ENCODE measurements around the gene OR4D10. TPM values are rescaled to one million over a fixed set of nuclear protein-coding genes. Genes with fewer than 3 reads are reported as not detected.
"Not testable (repeated sequence)": the region's sequence is repeated elsewhere in the genome, so short reads cannot be mapped to it uniquely, and the experiment has no call there.

OR4D10 gene
- polyA plus RNA-seq, 1 experiment = not detected

DNA sequence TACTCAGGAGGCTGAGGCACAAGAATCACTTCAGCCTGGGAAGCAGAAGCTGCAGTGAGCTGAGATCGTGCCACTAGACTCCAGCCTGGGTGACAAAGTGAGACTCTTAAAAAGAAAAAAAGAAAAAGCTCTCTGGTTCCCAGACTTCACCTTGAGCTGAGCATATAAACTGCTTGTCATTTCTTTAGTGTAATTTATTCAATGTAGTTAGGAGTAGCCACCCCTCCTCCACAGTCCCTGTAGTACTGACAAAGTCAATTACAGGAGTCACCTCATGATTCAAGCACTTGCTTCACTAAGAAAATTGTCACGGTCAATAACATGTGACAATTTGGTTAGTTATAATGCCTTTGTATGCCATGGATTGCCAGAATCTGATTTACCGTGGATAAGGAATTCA, 7.2 kb downstream of the OR4D10 start:
- no peaks in the 10 kb centered on the region for H3K27me3 ChIP-seq (ENCODE audit: control insufficient read depth, insufficient read depth, low read length)
- no peak for DNase-seq (ENCODE audit: low read depth, low spot score)
- no peaks in the 10 kb centered on the region for H3K9me3 ChIP-seq (ENCODE audit: control insufficient read depth, insufficient read depth, low read length)
- TF ChIP-seq, protein P1, sequence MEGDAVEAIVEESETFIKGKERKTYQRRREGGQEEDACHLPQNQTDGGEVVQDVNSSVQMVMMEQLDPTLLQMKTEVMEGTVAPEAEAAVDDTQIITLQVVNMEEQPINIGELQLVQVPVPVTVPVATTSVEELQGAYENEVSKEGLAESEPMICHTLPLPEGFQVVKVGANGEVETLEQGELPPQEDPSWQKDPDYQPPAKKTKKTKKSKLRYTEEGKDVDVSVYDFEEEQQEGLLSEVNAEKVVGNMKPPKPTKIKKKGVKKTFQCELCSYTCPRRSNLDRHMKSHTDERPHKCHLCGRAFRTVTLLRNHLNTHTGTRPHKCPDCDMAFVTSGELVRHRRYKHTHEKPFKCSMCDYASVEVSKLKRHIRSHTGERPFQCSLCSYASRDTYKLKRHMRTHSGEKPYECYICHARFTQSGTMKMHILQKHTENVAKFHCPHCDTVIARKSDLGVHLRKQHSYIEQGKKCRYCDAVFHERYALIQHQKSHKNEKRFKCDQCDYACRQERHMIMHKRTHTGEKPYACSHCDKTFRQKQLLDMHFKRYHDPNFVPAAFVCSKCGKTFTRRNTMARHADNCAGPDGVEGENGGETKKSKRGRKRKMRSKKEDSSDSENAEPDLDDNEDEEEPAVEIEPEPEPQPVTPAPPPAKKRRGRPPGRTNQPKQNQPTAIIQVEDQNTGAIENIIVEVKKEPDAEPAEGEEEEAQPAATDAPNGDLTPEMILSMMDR (IDR thresholded peaks at IDR 0.05; ENCODE audit: low read depth, low read length) = no peak
- ChIA-PET POLR2A (no interaction called here), CTCF (interaction anchor here (1.3 kb wide), 1 partner anchor 57 kb away, joined by 3 read pairs; no protein-coding TSS in a partner anchor)
- no peak overlapping the region for H3K27ac ChIP-seq (ENCODE audit: low read depth, low read length)
- H3K4me3 ChIP-seq (ENCODE audit: low read depth, low read length) = no peak overlapping the region

DNA sequence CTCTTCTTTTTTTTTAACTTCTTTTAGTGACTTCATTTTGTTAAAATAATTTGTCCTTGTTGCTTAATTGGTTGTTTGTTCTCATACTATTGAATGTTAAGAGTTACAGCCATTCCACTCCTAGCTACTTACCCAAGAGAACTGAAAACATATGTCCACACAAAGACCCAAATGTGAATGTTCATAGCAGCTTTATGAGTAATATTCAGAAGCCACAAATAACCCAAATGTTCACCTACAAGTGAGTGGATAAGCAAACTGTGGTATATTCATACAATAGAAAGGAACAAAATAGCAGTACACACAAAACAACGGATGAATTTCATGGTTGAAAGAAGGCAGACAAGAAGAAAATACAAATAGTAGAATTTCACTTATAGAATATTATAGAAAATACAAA, 28.8 kb downstream of the OR4D10 start:
- TF ChIP-seq, protein P1 (IDR thresholded peaks at IDR 0.05; ENCODE audit: low read depth, low read length) = no peak
- ChIA-PET CTCF (no interaction called here), POLR2A (no interaction called here)
- no peaks in the 10 kb centered on the region for H3K9me3 ChIP-seq (ENCODE audit: control insufficient read depth, insufficient read depth, low read length)
- H3K27ac ChIP-seq (ENCODE audit: low read depth, low read length) = no peak overlapping the region
- H3K4me3 ChIP-seq (ENCODE audit: low read depth, low read length) = no peak overlapping the region
- DNase-seq (ENCODE audit: low read depth, low spot score) = no peak
- no peaks in the 10 kb centered on the region for H3K27me3 ChIP-seq (ENCODE audit: control insufficient read depth, insufficient read depth, low read length)

DNA sequence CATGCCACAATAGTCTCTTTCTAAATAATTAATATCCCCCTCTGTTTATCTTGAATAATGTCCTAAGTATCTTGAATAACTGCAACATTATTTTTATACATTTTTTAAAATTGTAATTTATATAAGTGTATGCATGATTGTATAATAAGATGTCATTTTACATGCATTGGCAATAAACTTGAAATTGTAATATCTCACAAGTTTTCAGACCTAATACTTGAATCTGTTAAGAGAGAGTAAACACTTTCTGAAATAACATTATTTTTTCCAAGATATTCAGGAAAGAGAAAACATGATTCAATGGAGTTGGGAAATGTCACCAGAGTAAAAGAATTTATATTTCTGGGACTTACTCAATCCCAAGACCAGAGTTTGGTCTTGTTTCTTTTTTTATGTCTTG, 30.2 kb downstream of the OR4D10 start, which contains the start of gene OR4D11:
TSS of gene OR4D11 (plus strand) at position 301 of the 400 bp plus-strand sequence. CDS start at position 301, 0 bp downstream.
- DNase-seq (ENCODE audit: low read depth, low spot score) = no peak
- ChIA-PET POLR2A (no interaction called here), CTCF (no interaction called here)
- TF ChIP-seq, protein P1 (IDR thresholded peaks at IDR 0.05; ENCODE audit: low read depth, low read length) = no peak
- Histone ChIP-seq H3K27ac (ENCODE audit: low read depth, low read length) (no peak within 1 kb of the TSS), H3K9me3 (ENCODE audit: control insufficient read depth, insufficient read depth, low read length) (no peaks in the 10 kb centered on the region), H3K27me3 (ENCODE audit: control insufficient read depth, insufficient read depth, low read length) (no peaks in the 10 kb centered on the region), H3K4me3 (ENCODE audit: low read depth, low read length) (no peak within 1 kb of the TSS)

DNA sequence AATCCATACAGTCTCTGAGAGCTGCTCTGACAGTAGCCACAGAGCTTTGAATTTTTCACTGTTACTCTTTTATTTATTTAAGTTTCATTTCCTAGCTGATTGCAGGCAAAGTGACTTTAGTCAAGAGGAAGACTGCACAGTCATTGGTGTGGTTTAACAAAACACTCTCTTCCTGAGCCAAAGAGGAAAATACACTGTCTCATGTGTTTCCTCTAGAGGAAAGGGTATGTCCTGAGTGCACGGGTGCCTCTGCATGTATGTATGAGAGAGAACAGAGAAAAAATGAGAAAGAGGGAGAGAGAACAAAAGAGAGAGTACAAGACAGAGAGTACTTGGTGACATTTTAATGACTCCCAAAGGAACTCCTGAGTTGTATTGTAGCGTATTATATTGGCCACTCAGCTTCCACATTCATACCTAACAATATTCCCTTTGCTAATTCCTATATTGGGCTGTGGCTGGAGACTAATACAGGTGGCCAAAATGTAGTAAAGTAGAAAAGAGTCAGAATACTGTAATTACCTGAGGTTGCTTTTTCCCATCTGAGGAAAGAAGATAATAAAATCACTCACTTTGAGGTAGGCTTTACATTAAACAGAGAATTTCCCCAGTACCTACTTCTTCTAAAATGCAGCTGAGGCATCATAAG, 38.0 kb downstream of the OR4D10 start, which contains the start of gene OR4D9:
TSS of gene OR4D9 (plus strand) at position 599 of the 649 bp plus-strand sequence. CDS start 3,374 bp downstream, outside the sequence.
- ChIA-PET POLR2A (no interaction called here), CTCF (no interaction called here)
- no peak within 1 kb of the TSS for H3K4me3 ChIP-seq (ENCODE audit: low read depth, low read length)
- no peaks in the 10 kb centered on the region for H3K27me3 ChIP-seq (ENCODE audit: control insufficient read depth, insufficient read depth, low read length)
- no peak for DNase-seq (ENCODE audit: low read depth, low spot score)
- H3K27ac ChIP-seq (ENCODE audit: low read depth, low read length) = no peak within 1 kb of the TSS
- TF ChIP-seq, protein P1 (IDR thresholded peaks at IDR 0.05; ENCODE audit: low read depth, low read length) = no peak
- no peaks in the 10 kb centered on the region for H3K9me3 ChIP-seq (ENCODE audit: control insufficient read depth, insufficient read depth, low read length)

DNA sequence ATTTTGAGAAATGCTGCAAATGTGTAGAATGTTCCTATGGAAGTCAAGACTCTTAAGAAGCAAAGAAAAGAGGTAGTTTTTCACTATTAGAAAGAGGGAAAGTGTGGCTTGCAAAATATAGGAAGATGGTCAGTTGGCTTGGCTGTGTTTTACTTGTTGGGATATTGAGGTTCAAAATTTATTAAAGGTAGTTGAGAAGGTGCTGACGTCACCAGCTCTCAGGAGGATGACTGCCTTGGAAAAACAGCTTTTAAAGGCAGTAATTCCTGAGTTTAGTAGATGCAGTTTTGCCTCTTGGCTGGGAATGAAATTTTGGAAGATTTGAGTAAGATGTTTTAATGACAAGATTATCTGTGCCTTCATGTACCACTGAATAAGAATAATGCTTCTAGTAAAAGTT, 38.6 kb downstream of the OR4D10 start:
- Histone ChIP-seq H3K4me3 (ENCODE audit: low read depth, low read length) (no peak overlapping the region), H3K27ac (ENCODE audit: low read depth, low read length) (no peak overlapping the region), H3K9me3 (ENCODE audit: control insufficient read depth, insufficient read depth, low read length) (no peaks in the 10 kb centered on the region), H3K27me3 (ENCODE audit: control insufficient read depth, insufficient read depth, low read length) (no peaks in the 10 kb centered on the region)
- TF ChIP-seq, protein P1 (IDR thresholded peaks at IDR 0.05; ENCODE audit: low read depth, low read length) = no peak
- CTCF ChIA-PET = interaction anchor here (0.6 to 1.5 kb wide), 2 partner anchors 26 to 49 kb away, joined by 3 to 5 read pairs; no protein-coding TSS in a partner anchor
- POLR2A ChIA-PET = no interaction called here
- no peak for DNase-seq (ENCODE audit: low read depth, low spot score)

DNA sequence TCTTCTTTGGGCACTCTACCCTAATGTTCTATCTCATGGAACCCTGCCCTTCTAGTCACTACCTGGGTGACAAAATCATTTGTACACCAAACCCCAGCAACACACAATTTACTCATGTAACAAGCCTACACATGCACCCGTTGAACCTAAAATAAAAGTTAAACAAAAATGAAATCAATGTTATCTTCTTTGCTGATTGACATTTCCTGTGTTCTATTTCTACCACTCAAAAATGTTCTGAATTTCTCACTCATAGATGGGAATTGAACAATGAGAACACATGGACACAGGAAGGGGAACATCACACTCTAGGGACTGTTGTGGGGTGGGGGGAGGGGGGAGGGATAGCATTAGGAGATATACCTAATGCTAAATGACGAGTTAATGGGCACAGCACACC, 47.0 kb downstream of the OR4D10 start:
- POLR2A ChIA-PET; DNase-seq (ENCODE audit: low read depth, low spot score); CTCF ChIA-PET; H3K27ac ChIP-seq (ENCODE audit: low read depth, low read length); H3K9me3 ChIP-seq (ENCODE audit: control insufficient read depth, insufficient read depth, low read length); H3K4me3 ChIP-seq (ENCODE audit: low read depth, low read length); H3K27me3 ChIP-seq (ENCODE audit: control insufficient read depth, insufficient read depth, low read length): not testable (repeated sequence)

Measured in AG04450 (cell line).